ENCODE measurements around the gene CDH4. TPM values are rescaled to one million over a fixed set of nuclear protein-coding genes. Genes with fewer than 3 reads are reported as not detected.

Gene CDH4
- total RNA-seq, 2 donors from 2014 or later, result not detected

DNA sequence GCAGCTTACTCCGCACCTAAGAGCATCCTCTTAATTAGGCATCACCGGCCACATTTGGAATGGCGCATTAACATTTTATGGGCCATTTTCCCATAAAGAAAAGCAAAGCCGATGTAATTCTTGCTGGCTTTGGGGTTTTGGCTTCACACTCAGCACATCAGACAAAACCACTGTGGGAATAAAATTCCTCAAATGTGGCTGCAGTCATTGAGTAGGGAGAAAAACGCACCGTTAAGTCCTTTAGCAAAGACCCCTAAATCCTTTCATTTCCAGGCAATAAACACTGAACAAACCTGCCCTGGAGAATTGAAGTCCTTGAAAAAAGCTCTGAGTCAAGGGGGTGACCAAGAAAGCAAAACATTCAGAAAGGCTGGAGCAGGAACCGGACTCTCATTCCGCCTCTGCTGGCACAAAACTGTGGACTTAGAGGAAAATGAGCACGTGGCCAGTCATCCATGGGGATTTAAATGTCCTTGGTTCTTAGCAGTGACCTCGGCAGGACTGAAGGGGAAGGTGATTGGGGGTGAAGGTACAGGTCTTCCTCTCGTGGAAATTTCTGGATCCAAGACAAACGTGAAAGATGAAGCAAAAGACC is 102.9 kb downstream of the CDH4 start:
- Histone ChIP-seq H3K27ac (no peak overlapping the region), H3K27me3 (replicated peaks; ENCODE audit: insufficient read depth) (no peaks in the 10 kb centered on the region)
- TF ChIP-seq, protein P1, sequence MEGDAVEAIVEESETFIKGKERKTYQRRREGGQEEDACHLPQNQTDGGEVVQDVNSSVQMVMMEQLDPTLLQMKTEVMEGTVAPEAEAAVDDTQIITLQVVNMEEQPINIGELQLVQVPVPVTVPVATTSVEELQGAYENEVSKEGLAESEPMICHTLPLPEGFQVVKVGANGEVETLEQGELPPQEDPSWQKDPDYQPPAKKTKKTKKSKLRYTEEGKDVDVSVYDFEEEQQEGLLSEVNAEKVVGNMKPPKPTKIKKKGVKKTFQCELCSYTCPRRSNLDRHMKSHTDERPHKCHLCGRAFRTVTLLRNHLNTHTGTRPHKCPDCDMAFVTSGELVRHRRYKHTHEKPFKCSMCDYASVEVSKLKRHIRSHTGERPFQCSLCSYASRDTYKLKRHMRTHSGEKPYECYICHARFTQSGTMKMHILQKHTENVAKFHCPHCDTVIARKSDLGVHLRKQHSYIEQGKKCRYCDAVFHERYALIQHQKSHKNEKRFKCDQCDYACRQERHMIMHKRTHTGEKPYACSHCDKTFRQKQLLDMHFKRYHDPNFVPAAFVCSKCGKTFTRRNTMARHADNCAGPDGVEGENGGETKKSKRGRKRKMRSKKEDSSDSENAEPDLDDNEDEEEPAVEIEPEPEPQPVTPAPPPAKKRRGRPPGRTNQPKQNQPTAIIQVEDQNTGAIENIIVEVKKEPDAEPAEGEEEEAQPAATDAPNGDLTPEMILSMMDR (IDR thresholded peaks at IDR 0.05), result no peak

DNA sequence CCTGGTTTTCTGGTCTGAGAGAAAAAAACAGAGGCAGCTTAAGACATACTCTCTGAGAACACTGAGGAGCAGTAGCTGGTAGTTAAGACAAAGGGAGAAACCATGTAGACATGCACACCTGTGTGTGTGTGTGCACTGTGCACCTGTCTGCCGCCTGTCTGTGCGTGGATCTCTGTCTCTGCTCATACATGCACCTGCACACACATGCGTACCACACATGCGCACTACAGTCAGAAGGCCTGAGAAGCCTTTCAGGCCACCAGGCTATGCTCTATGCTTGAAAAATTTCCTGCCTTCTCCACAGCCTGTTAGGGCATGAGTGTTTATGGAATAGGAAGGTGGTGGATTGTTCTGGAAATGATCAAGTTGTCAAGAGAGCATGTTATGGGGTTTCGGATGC is 103.5 kb downstream of the CDH4 start:
- H3K27me3 ChIP-seq (replicated peaks; ENCODE audit: insufficient read depth), result no peaks in the 10 kb centered on the region
- no peak overlapping the region for H3K4me3 ChIP-seq
- H3K4me1 ChIP-seq (ENCODE audit: control insufficient read depth in 1 of 2, low read depth in 2 of 2), result no peaks in the 10 kb centered on the region
- ATAC-seq (ENCODE audit: insufficient number of reproducible peaks, low FRiP score, low read depth) (no peak), DNase-seq (ENCODE audit: low spot score) (no peak)
- H3K36me3 ChIP-seq, result no peaks in the 10 kb centered on the region
- no peak overlapping the region for H3K27ac ChIP-seq
- TF ChIP-seq, protein P1 (IDR thresholded peaks at IDR 0.05), result no peak
- no peaks in the 10 kb centered on the region for H3K9me3 ChIP-seq

More for the DNA sequence above, 102.9 kb downstream of the CDH4 start:
- H3K4me3 ChIP-seq, result no peak overlapping the region
- H3K36me3 ChIP-seq, result no peaks in the 10 kb centered on the region
- no peaks in the 10 kb centered on the region for H3K9me3 ChIP-seq
- DNase-seq (ENCODE audit: low spot score) (no peak), ATAC-seq (ENCODE audit: insufficient number of reproducible peaks, low FRiP score, low read depth) (no peak)
- H3K4me1 ChIP-seq (ENCODE audit: control insufficient read depth in 1 of 2, low read depth in 2 of 2), result no peaks in the 10 kb centered on the region

DNA sequence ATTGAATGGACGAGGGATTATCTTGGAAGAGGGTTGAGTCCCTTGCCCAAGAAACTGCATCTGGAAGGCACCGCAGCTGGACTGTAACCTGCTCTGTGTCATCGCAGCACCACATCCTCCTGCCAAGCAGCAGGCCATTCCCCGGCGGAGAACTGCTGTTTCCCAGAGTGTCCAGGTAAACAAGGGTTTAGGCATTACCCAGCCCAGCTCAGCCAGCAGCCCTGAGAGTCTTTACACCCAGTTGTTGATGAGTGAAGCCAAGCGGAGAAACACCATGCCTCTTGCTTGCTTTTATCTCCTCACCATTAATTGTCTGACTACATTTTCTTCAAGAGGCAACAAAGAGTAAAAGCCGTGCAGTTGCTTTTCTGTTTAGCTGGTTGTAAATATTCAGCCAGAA is 104.1 kb downstream of the CDH4 start:
- DNase-seq (ENCODE audit: low spot score), result no peak
- Histone ChIP-seq H3K27me3 (replicated peaks; ENCODE audit: insufficient read depth) (no peaks in the 10 kb centered on the region), H3K9me3 (no peaks in the 10 kb centered on the region), H3K27ac (no peak overlapping the region), H3K4me3 (no peak overlapping the region), H3K36me3 (no peaks in the 10 kb centered on the region), H3K4me1 (ENCODE audit: control insufficient read depth in 1 of 2, low read depth in 2 of 2) (no peaks in the 10 kb centered on the region)
- TF ChIP-seq, protein P1 (IDR thresholded peaks at IDR 0.05), result no peak
- no peak for ATAC-seq (ENCODE audit: insufficient number of reproducible peaks, low FRiP score, low read depth)

DNA sequence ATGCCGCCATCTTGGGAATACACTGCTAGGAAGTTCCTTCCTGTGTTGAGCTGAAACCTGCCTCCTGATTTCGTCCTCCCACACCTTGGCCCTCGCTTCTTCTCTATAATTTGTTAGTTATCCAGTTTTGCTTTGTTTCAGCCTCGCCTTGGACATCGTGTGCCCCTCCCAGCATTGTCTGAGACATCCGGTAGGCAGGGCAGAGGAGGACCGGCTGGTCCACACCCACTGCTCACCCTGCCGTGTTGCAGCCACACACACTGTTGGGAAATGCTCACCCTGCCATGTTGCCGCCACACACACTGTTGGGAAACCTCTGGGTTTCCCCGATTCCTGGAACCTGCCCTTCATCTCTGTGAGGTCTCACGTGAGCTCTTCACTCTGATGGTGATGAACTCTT is 105.1 kb downstream of the CDH4 start:
- no peaks in the 10 kb centered on the region for H3K27me3 ChIP-seq (replicated peaks; ENCODE audit: insufficient read depth)
- ATAC-seq (ENCODE audit: insufficient number of reproducible peaks, low FRiP score, low read depth), result no peak
- TF ChIP-seq, protein P1 (IDR thresholded peaks at IDR 0.05), result no peak
- no peak overlapping the region for H3K27ac ChIP-seq
- no peak for DNase-seq (ENCODE audit: low spot score)
- H3K9me3 ChIP-seq, result no peaks in the 10 kb centered on the region
- H3K36me3 ChIP-seq, result no peaks in the 10 kb centered on the region
- no peaks in the 10 kb centered on the region for H3K4me1 ChIP-seq (ENCODE audit: control insufficient read depth in 1 of 2, low read depth in 2 of 2)
- H3K4me3 ChIP-seq, result no peak overlapping the region

DNA sequence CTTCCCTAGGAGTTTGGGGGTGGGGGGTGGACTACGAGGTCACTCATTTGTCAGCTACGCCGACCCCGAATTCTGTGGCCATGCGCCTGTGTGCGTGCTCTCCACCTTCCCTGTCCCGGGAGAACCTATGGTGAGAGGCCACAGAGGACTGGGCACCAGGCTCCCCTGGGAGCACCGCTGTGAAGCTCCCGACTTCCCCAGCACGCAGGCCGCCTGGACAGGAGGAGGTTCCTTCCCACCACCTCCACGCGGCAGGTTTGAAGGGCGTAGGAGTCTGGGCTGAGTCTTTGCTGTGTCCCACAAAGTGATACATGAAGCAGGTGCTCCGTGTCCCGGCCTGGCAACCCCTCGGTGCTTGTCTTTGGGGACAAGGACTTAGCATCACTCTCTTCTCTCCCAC is 107.2 kb downstream of the CDH4 start:
- no peaks in the 10 kb centered on the region for H3K27me3 ChIP-seq (replicated peaks; ENCODE audit: insufficient read depth)
- H3K4me3 ChIP-seq, result no peak overlapping the region
- H3K27ac ChIP-seq, result no peak overlapping the region
- no peaks in the 10 kb centered on the region for H3K4me1 ChIP-seq (ENCODE audit: control insufficient read depth in 1 of 2, low read depth in 2 of 2)
- no peak for ATAC-seq (ENCODE audit: insufficient number of reproducible peaks, low FRiP score, low read depth)
- no peak for DNase-seq (ENCODE audit: low spot score)
- TF ChIP-seq, protein P1 (IDR thresholded peaks at IDR 0.05), result no peak
- H3K36me3 ChIP-seq, result no peaks in the 10 kb centered on the region
- H3K9me3 ChIP-seq, result no peaks in the 10 kb centered on the region
